Measurements from ENCODE around the gene PDE6A.

GRCh38 chr5:149845601-149846000 lies 99.0 kb downstream of the PDE6A start:
- no peak for TF ChIP-seq CTCF (IDR thresholded peaks at IDR 0.05)
- TF ChIP-seq POLR2A (IDR thresholded peaks at IDR 0.05), result no peak
